G401.6 (cell line): Measurements from ENCODE around the gene GALNT5.

Experiments used
- FAIRE-seq: peaks from 2 replicates; lab custom pipeline; 2012; peaks lifted over from hg19 to GRCh38; lab: Jason Lieb, UNC

Gene GALNT5

DNA sequence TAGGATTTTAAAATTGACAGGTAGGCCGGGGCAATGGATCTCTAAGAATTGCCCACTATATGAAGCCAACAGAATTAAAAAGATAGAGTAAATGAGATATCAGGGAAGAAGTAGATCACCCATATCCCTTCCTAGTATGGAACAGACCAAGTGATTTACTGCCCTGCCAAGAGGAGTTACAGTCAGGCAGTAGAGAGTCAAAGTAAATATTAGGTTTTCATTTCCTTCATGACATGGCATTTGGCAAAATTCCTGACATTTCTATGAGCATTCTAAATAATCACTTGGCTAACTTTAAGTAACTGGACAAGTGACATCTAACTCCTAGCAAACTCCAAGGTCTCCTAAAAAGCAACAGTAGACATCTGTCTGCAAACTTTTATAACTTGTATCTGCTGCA, 33.5 kb downstream of the GALNT5 start:
- FAIRE-seq = no peak

DNA sequence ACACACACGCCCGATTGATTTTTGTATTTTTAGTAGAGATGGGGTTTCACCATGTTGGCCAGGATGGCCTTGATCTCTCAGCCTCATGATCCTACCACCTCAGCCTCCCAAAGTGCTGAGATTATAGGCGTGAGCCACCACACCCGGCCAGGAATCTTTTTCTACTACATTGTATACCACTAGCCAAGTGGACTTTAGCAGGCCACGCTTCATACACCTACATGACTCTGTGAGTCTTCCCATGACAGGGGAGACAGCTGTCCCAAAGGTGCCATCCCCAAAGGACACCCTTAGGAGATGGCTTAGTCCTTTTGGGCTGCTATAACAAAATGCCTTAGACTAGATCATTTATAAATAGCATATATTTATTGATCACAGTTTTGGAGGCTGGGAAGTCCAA, 35.3 kb downstream of the GALNT5 start:
- no peak for FAIRE-seq

DNA sequence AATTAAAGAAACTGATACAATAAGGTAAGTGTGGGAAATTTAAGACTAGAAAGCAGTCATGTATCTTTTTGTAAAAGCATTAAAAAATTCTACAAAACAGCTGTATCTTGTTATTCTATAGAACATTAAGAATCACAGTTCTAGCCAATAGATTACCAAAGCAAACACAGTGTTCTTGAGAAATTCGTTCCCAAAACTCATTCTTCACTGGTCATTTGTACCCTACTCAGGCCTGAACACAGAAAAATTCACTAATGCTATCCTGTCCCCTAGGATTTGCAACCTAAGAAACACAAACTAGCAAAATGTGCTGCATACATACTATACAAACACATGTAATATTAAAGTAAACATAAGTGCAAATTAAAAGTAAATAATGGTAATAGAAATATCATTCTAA, 39.0 kb downstream of the GALNT5 start:
- no peak for FAIRE-seq

DNA sequence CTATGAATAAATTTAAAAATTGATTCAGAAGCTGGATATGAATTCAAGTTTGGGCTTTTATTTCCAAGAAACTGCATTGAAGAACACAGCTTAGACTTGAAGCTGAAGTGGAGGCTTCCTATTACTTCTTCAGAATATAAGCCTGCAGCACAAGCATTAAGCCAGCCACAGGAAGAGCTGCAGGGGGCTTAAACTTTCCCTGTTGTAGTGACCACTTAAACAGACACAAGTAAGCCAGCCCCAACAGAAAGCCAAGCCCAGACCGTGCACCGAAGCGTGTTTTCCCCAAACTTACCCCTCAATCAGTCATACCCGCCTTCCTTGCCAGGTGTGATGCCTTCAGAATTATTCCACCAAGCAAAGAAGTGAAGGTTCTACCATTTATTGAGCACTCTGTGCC, 39.5 kb downstream of the GALNT5 start:
- no peak for FAIRE-seq

DNA sequence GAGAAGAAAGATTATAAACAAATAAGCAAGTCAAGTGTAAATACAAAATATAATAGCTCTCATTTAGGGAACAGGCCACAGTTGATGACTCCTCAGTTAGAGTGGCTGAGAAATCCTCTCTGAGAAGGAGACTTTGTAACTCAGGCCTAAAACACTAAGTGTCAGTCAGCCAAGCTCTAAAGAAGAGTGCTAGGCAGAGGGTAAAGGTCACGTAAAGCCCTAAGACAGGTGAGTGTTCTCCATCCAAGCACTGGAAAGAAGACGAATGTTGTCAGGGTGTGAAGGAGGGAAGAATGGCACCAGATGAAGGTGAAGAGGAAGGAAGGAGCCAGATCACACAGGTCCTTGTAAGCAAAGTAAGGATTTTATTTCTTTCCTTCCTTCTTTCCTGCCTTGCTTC, 43.8 kb downstream of the GALNT5 start:
- FAIRE-seq = no peak

DNA sequence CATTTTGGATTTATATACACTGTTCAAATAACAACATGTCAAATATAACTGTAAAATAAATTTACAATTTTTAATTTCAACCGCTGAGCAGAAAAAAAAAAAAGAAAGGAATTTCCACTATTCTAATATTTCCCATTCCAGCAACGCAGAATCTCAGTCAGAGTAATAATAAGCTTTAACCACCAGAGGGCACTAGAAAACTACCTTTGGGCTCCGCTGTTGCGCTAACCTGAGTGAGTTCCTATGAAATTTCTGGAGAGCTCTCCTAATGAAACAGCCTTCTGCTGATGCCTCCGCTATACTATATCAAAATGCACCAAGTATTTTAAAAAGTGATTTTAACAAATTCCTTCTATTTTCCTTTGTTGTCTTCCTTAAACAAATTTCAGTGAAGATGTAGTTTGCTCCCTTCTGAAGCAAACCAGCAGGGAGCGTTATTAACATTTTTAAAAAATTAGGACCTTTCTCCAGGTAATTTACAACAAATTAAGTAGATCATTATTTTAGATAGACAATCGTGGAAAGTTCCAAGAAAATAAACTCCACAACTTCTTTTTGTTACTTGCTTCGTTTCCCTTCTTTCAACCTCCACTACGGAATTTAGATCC, 45.1 kb downstream of the GALNT5 start:
- peak; percentile 90 for FAIRE-seq

DNA sequence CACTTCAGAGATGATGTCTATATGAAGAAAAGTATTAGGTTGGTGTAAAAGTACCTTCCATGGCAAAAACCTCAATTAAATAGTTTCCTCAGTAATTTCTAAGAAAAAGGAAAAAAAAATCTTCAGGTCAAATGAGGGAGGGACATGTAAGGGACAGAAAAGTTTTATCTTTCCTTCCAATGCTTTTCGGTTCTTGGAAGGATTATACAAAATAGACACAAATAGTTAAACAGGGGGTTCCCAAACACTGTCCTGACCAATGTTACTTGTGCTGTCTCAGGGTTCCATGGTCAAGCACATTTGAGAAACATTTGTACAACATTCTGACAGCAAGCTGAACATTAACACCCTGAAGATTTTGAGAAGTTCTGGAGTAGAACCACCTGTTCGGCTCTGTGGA, 46.1 kb downstream of the GALNT5 start:
- FAIRE-seq = no peak

DNA sequence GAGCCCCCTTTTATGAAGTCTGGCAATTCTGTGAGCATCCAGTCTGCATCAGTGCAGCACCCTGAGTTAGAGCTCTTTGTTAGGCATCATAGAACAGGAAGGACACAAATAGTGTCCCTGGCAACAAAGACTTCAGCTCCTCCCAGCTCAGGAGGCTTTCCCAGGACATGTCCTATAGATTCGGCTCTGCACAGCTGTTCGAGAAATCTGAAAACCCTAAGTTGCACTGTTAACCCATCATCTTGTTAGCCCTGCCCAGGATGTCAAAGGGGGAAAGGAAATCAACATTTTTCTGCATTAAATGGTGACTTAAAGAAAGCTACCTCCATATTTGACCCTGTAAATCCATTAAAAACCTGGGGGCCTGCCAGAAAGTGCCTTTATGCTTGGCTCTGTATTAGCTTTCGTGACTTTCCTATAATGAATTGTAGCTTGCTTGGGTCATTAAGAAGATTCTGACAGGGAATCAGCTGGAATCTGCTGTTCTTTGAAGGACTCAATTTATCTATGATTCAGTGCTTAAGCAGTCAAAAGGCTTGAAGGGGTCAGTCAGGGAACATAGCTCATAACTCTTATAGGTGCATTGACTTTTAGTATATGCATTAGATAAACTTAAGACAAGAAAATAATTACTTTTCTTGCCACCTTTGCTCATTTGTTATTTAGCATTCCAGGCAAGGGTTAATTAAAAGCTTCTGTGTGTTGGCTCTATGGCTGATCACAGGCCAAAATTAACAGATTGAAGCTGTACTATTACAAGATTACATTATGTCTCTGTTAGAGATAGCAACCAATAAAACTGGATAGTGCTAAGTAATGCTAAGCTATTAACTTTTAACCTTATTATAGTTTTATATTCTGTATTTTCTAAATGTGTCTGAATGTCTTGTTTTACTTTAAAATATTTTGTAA, 47.6 kb downstream of the GALNT5 start:
- FAIRE-seq = no peak

DNA sequence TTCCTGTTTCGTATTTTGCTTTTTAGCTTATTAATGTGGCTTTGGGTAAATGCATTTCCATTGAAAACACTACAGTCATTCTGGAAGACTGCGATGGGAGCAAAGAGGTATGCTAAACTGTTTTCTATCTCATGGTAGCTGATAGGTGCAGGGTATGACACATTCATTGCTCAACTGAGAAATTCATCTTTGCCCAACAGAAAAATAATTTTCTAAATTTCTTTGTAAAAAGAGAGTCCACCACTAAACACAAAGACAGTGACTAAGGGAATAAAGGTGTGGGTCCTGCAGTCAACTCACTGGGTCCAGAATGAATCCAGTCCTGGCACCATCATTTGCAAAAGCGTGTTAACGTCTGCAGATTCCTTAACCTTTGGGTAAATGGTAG, 48.2 kb downstream of the GALNT5 start:
- no peak for FAIRE-seq

DNA sequence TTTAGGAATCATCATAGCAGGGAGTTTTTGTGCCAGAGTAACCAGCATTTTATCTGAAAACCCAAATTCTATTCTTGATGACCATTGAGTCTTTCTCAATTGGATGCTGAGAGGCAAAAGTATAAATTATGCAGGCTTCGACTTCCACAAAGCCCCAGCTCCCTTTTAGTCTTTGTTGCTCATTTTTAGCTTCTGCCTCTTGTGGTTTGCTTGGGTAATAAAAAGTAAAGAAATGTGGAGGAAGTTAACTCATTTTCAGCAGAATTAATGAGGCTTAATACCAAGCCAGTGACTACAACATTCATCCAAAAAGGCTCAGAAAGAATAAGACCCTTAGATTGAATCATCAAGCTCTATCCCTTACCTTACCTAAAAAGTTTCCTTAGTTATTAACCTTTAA, 49.5 kb downstream of the GALNT5 start:
- FAIRE-seq = no peak

DNA sequence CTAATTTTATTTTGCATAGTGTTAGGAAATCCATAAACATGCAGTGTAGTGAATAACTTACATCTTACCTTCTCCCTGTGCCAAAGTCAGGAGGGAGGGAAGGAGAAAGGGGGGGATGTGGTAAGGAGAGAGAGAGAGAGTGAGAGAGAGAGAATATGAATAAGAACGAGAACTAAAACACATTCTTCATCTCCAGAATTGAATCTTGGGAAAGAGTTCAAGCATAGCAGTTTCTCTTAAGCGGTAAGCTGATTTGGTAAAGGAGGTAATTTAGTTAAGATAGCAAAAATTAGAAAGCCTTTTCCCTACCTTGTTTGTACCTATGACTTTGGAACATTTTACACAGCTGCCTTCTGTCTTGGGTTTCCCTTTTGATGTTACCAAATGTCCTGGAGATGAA, 52.4 kb downstream of the GALNT5 start:
- FAIRE-seq = no peak

DNA sequence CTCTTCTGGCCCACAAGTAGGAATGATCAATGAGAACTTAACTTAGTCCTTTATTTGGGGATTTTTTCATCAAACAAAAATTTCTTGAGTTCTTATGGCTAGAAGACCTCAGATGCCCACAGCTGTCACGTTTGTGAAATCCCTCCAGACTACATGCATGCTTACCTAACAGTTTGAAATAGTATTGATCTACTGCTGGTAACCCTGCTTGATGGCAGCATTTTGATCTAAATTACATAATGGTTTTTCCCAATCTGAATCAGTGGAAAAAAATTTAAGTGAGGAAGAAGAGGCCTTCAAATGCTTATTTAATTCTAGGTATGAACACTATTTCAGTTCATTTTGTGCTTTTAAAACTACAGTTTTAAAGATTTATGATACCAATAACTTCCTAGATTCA, 54.2 kb downstream of the GALNT5 start:
- FAIRE-seq = no peak

DNA sequence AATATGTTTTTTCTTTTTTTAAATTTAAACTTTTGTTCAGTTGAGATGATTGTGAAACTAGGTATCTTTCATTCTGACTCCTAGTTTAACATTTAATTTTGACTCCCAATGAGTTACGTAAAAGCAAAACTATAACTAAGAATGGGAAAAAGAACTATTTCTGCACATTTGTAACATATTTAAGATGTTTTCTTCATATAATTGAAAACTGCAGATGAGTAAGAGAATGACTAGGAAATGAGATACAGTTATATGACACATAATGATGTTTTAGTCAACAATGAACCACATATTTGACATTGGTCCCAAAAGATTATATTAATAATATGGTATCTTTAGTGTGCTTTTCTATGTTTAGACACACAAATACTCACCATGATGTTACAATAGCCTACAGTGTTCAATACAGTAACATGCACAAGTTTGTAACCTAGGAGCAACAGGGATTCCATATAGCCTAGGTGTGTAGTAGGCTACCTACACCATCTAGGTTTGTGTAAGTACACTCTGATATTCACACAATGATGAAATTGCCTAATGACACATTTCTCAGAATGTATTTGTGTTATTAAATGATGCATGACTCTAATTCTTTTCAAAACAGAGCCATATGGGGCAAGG, 55.5 kb downstream of the GALNT5 start:
- no peak for FAIRE-seq

DNA sequence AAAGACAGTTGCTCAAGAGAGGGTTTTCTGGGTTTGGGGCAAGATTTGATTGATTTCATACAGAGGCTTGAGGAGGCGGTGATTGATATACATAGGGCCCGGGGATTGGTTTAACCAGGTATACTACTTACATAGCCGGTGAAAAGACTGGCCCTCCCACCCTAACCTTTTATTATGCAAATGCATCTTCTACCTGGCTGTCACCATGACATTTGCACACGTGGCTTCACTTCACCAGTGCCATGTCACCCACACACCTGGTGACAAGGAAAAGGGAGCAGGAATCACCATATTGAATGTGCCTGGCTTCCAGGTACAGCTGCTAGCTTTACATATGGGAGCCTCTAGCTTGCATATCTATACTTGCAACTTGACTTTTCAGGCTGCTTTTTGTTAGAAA, 58.4 kb downstream of the GALNT5 start:
- no peak for FAIRE-seq

DNA sequence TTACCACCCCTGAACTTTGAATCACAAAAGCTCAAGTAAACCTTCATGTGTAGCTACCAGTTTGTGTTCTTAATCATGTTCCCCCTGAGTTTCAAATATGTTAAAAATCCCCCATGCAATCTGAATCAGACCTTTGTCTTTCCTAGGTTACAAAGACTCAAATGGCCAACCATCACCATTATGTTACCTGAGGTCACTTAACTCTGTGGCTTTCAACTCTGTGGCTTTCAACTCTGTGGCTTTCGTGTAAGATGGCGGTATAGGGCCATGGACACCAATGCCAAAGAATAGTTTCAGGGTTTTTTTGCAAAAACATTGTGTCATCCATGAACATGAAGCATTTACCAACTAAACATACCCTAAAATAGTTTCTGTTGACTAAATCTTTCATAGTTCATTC, 61.4 kb downstream of the GALNT5 start:
- FAIRE-seq = no peak

DNA sequence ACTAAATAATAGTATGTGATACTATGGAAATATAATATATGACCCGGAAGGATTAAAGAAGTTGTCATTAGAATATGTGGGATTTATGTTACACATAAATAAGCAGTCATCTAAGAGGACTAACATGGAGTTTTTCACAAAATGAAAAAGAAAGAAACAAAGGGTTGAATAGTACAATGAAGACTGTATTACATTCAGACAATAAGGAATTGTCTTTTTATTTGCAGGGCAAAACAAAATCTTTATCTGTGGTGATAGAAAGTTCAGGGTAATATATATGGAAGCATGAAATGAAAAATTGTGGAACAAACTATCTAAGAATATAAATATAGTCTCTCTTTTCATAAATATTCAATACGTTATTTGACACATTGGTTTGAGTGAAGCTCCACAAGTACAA, 62.3 kb downstream of the GALNT5 start:
- FAIRE-seq = no peak

DNA sequence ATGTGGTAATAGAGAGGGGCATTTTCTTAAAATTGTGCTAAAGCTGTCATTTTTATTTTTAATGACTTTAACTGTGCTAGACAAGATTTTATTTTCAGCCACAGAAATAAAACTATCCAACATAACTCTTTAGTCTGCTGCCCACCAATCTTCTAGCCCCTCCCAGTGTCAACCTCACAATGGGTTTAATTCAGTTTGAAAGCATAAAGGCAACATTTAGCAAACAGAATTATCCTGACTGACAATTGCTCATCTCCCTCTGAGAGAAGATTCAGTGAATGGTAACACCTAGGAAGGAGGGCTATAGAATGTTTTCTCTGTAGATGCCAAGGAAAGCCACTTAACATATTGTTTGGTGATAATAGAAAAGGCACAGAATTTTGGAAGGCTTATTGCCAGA, 62.9 kb downstream of the GALNT5 start:
- no peak for FAIRE-seq

DNA sequence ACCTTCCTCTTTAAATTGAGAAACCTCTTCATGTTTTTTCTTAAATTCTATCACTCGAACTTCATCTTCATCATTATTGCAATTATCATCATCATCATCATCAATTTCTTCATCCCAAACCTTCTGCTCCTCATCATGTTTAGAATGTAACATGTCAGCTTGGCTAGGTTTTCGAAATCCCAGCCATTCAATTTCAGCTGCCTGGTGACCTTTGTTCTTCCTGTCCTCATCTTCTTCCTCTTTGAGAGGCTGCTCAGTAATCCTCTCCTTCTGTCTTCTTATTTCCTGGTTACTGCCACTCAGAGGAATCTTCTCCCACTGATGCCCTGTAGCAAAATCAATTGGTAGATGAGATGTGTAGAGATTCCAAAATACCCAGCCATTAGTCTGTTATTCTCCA, 64.0 kb downstream of the GALNT5 start:
- FAIRE-seq = no peak

DNA sequence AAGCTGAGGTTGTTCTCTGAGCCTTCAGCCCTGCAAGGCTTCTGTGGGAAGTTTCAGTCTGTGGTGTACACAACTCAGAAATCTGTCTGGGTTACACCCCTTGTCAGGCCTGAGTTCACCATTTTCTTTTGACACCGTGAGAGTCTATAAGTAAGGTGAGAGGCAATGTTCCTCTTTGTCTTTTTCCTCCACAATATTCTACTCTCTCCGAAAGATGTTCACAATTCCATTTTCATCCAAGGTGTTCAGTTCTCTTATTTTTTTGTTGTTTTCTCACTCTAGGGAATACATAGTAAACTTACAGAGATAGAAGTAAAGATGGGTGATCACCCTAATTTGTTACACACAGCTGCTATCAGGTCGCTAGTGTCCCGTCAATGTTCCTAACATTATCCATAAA, 64.9 kb downstream of the GALNT5 start:
- FAIRE-seq = no peak

DNA sequence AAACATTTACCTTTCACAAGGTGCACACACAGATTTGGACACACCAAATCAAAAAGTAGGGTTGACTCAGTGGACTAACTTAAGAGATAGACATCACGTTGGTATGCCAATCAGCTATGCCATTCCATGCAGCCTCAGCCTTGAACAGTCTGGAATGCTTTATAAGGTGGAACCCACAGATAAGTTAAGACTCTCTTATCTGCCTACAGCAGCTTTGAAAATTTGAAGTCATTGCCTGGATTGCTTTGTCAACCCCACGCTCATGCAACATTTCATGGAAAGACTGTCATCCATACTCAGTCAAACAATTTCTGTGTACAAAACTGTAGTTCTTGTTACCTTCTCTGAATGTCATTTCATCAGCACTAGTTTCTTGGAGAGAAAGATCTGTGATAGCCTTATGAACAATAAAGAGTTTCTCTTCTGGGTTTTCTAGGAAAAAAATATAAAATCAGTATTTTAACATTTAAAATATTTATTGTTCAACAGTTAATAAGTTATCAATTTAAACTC, 66.9 kb downstream of the GALNT5 start:
- FAIRE-seq = no peak

DNA sequence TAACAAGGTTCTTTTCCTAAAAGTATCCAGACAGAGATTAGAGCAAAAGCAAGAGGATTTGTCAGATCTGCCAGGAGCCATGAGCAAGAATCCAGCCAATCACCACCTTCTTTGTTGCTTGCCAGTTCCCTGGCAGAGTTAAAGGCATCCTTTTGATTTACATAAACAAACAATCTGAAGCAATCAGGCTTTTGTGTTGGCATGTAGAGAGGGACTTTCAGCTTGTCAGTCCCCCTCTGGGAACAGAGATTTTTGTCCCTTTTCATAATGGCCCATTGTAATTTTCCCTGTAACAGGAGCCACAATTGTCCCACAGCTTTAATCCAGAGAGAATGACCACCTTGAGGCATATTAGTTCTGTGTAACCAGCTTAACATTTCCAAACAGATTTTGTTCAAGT, 68.3 kb downstream of the GALNT5 start, which contains the start of gene ERMN:
ERMN (minus strand) TSS at position 39 of the 400 bp plus-strand sequence. CDS start 182 bp downstream, outside the sequence.
- no peak for FAIRE-seq

DNA sequence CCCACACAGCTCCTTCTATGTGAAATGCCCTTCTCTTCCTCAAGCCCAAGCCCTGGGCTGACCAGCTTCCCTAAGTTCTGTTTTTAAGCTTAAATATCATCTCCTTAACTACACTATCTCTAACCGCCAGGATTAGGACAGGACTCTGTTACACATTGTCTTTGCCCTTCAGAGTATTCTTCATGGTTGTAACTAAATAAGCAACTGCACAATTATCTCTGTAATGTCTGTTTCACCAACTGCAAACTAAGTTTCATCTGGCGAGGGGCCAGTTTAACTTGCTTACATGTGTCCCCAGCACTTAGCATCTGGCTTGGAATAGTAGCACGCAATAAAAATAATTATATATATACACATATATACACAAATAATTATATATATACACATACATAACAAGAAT, 69.2 kb downstream of the GALNT5 start:
- no peak for FAIRE-seq

DNA sequence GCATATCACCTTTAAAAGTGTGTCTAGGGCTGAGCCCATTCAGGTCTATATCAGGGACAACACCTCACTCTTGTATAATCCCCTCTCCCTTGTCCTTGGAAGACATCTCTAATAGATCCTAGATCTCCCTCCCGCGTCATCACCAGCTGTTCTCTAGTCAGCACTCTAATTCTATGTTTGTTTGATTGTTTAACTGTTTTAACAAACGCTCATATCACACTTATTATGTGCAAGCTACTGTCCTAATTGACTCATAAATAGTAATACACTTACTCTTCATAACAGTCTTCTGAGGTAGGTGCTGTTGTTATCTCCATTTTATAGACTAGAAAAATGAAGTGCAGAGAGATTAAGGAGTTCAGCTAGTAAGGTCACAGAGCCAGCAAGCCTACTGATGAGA, 69.7 kb downstream of the GALNT5 start:
- FAIRE-seq = no peak
